RKO (cell line): ENCODE results near the gene TMPRSS9.
"Not testable (repeated sequence)": the region's sequence is repeated elsewhere in the genome, so short reads cannot be mapped to it uniquely, and the experiment has no call there.

Experiments used
- DNase-seq: peaks from one replicate; pipeline ENCODE4 v3.0.0-alpha.2; 2016; ENCODE audit warnings: low spot score

Gene TMPRSS9

DNA sequence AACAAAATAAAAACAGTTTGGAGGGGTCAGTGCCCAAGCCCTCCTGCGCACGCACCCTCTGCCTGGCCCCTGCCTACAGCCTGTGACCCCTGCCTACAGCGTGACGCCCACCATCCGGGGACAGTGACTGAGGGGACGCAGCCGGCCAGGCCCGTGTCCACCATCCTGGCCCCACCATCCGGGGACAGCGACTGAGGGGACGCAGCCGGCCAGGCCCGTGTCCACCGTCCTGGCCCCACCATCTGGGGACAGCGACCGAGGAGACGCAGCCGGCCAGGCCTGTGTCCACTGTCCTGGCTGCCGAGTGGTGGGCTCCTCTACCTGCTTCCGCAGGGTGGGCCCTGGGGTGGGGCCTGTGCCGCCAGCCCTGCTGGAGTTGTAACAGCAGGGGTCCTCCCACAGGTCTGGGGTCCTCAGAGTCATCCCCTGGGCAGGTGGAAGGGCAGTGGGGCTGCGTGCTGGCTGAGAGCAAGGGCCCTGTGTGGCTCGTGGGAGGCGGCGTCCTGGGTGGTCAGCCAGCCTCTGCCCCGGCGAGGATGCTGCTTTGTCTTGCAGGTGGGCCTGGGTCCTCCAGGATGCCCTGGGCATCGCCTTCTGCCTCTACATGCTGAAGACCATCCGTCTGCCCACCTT is 17.3 kb upstream of the TMPRSS9 start:
- no peak for DNase-seq

DNA sequence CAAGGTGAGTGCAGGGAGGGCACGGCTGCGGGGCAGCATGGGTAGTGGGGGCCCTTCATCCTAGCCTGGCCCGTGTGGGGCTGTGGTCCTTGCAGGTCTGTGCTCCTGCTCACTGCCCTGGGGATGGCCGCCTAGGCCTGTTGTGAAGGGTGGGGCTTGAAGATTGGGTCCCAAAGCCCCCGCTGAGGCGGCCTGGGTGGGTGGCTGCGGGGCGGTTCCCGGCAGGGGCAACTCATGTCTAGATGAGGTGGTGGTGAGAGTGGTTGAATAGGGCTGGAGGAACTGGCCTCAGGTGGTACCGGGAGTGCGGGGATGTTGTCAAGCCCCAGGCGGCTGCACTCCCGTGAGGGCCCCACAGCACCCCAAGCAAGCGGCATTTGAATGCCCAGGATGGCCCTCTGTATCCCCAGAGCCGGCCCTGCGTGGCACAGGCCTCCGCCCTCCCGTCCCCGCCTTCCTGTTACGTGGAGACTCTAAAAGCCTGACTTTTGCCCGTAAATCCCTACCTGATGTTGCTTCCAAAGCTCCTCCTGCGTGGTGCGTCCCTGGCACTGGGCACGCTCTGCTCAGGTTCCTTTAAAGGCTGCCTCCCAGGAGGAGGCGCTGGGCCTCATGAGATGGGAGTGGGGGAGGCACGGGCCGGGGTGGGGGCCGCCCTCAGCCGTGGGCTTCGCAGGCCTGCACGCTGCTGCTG is 16.6 kb upstream of the TMPRSS9 start:
- DNase-seq: no peak

DNA sequence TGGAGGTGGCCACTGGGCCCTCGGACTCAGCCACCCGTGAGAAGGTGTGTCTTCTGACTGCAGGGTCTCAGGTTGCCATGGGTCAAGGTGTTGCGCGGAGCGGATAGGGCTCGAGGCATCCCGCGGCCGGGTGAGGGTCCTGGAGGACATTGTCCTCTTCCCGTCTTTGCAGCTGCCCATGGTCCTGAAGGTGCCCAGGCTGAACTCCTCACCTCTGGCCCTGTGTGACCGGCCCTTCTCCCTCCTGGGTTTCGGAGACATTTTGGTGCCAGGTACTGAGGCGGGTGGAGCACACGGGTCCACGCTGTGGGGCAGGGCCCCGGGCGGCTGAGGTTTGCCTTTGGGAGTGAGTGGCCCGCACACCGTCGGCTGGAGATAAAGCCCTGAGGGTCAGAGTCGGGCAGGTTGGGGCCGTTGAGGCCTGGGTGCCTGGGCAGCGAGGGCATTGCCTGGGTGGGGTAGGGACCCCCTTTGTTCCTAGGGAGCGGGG is 15.6 kb upstream of the TMPRSS9 start:
- no peak for DNase-seq

DNA sequence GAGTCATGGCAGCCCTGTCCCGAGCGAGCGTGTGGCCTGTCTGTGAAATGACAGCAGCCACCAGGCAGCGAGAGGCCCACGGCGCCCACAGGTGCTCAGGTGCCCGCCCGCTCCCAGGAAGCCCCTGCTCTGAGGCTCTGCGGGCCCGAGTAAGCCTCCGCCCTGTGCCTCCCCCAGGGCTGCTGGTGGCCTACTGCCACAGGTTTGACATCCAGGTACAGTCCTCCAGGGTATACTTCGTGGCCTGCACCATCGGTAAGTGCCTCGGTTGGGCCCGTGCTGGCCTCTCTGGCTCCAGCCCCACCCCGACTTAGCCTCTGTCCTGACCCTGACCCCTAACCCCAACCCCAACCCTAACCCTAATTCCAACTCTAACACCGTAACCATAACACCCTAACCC is 15.0 kb upstream of the TMPRSS9 start:
- no peak for DNase-seq

DNA sequence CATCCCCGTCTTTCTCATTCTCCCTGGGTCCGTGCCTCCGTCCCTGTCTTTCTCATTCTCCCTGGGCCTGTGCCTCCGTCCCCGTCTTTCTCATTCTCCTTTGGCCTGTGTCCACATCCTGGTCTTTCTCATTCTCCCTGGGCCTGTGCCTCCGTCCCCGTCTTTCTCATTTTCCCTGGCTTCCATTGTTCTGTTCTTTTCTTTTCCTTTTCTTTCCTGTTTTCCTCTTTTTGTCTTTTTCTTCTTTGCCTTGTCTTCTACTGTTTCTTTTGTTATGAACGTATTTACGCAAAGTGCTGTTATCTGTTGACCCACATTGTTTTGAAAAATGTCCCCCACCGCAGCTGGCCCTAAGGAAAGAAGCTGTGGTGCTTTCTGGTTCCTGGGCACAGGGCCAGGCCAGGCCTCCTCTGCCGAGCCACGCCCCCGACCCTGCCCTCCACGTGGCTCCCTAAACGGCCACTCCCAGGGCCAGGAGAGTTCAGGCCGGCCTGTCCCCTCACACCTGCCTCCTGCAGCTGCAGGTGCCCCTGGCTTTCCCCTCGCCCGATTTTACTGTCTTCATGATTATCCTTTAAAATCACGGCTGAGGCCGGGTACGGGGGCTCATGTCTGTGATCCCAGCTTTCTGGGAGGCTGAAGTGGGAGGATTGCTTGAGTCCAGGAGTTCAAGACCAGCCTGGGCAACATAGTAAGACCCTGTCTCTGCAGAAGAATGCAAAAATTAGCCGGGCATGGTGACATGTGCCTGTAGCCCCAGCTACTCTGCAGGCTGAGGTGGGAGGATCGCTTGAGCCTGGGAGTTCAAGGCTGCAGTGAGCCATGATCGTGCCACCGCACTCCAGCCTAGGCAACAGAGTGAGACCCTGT is 14.0 kb upstream of the TMPRSS9 start:
- no peak for DNase-seq

DNA sequence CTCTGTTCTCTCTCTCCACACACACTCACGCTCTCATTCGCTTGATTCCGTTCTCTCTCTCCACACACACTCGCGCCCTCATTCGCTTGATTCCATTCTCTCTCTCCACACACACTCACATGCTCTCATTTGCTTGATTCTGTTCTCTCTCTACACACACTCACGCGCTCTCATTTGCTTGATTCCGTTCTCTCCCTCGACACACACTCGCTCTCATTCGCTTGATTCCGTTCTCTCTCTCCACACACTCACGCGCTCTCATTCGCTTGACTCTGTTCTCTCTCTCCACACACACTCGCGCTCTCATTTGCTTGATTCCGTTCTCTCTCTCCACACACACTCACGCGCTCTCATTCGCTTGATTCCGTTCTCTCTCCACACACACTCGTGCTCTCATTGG is 10.2 kb upstream of the TMPRSS9 start:
- DNase-seq: not testable (repeated sequence)

DNA sequence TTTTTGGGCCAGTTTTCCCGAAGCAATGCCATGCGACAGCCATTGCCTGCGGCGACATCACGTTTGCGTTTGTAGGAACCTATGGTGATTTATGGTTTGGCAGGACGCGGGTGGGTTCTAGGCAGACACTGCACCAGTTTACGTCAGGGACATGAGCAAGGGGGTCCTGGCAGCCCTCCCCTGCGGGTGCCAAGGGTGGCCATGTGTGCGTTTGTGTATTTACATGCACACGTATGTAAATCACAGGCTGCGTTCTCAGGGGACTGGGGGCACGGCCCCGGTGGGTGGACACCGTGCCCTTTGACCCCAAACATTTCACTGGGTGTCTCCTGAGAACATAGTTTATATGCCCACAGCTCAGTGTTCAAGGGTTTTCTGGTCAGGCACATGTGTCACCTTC is 9.4 kb upstream of the TMPRSS9 start:
- DNase-seq: no peak

DNA sequence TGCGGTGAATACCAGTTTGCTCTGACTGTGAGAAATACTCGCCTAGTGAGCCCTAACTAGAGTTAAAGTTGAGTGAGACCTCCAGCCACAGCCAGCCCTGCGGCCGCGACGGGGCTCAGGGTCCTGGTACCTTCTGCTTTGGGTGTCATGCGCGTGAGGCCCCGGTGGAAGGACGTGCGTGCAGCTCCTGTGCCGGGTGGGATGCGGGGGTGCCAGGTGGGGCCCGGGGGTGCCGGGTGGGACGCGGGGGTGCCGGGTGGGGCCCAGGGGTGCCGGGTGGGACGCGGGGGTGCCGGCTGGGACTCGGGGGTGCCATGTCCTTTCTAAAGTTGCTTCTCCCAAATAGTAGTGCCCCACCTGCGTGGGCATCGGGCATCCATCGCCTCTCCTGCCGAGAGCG is 8.5 kb upstream of the TMPRSS9 start:
- DNase-seq: no peak

DNA sequence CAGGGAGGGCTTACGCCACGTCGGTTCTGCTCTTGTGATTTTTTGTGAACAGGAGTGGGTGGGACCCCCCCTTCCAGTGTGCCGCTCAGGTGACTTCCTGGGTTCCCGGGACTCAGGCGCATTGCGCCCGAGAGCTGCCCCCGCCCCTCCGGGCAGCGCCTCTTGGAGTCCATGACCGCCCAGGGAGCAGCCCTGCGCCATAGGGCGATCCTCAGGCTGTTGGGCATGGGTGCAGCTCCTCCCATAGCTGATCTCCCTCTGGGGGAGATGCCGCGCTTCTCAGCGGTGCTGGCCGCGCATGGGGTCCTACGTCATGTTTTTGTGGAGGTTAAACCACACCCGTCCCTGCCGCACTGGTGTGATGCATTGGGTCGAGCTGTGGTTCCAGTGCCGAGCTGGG is 7.9 kb upstream of the TMPRSS9 start:
- no peak for DNase-seq

DNA sequence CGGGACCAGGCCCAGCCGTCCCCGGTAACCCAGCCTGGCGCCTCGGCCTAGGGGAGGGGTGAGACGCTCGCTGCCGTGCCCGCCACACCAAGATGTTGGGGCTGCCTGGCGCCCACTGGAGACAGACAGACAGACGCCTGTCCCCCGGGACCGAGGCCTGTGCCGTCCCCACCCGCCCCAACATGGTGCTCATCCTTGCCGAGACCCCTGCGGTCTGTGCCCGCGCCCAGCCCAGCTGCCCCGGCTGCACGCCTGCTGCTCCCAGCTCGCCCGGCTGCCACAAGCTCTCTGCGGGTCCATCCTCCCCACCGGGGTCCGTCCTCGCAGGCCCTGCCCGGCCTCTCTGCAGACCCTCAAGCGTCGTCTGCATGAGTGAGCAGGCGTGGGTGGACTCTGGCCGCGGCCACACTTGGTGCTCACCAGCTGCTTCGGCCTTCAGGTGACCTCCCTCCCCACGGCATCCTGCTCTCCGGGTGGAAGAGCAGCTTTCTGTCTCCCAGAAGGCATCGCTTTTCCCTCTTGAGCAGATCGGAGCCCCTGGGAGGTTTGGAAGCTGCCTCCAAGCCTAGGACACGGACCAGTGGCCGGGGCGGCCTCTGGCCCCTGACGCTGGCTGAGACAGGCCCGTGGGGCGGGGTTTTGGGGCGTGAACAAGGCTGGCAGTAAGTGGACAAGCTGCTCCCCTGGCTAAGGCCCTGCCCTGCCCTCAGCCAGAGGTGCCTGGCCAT is 6.7 kb upstream of the TMPRSS9 start:
- no peak for DNase-seq

DNA sequence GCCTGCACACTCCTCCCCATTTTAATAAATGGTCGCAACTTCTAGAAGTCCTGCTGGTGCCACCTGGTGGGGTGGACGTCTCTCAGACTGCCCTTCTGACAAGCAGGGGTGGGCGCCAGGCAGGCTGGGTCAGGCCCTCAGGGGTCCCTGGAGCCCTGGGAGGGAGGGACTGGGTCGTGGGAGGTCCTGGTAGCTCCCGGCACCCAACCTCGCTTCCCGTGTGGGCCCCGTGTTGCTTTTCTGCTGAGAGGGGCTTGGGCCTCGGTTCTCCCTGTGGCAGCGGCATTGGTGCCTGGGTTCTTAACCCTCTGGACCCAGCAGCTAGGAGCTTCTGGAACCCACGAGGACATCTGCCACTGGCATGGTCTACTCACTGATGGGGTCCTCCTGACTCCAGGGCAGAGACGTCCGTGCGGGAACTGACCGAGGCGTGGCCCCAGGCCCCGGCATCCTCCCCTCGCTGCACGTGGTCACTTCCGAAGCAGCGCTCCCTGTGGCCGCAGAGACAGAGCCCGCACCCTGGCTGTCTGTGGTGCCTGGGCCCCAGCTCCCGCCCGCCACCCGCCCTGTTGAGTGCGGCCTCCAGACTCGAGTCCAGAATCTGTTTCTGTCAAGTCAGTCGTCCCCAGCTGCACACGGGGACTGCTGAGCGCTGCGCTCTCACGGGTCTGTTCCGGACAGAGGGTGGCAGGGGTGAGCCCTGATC is 6.0 kb upstream of the TMPRSS9 start:
- no peak for DNase-seq

DNA sequence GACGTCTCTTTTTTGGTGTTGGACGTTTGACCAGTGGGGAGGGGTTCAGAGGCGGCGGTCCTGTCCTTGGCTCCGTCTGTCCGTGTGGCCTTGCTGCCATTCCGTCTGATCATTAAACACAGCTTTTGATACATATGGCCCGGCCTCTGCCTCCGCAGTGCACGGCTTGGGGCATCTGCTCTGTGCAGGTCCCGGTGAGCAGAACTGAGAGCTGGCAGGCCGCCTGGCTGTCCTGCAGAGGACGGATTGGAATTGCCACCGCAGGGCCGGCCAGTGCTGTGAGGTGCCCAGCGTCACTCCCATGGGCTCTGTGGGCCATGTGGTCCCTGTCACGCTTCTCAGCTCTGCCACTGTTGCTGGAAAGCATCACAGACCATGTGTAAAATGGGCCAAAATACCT is 5.4 kb upstream of the TMPRSS9 start:
- DNase-seq: no peak

DNA sequence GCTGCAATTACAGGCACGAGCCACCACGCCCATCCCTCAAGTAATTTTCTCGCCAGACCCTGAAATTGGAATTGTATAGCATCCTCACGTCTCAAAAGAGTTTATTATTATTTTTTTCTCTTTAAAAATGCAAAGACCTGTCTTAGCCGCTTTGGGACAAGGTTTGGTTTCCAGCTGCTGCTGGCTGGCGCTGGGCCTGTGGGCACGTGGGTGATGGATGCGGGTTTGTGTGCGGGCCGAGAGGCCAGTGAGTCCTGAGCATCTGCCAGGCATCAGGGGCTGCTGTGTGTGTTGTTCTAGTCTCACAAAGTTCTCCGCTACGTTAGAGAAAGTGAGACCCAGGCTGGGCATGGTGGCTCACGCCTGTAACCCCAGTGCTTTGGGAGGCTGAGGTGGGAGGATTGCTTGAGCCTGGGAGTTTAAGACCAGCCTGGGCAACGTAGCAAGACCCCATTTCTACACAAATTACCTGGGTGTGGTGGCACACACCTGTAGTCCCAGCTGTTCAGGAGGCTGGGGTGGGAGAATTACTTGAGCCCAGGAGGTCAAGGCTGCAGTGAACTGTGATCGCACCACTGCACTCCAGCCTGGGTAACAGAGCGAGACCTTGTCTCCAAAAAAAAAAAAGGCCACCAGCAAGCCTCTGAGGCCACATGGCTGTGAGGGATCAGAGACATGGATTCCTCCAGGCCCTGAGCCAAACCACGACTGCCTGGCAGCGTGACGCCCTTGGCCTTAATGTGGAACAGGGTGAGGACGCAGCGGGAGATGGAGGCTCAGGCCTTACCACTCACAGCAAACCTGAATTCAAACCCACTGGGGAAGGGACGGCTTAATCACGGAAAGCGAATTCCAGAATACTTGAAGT is 4.7 kb upstream of the TMPRSS9 start:
- DNase-seq: no peak

DNA sequence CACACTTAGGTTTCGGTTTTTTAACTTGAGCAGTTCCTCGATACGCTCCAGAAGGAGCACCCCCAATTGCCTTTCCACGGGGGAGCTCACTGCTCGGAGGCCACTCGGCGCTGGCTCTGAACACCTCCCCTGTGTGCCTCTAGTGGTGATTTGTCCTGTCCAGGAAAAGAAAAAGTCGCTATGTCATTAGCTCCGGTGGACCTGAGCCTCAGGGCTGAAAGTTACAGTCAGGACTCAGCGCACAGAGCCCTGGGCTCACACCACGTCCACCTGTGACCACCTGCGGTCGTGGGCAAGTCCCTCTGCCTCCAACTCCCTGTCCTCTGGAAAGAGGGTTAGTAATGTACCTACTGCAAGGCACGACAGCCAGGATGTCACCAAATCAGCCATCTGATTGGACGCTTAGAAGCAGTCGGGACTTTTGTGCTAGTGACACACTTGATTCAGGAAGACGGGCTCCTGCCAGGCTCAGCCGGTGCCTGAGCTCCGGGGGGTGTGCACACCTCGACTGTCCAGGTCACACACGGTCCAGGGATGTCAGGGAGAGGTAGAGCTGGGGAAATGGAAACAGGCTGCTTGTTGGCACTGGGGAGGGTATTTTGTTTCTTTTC is 3.9 kb upstream of the TMPRSS9 start:
- DNase-seq: no peak

DNA sequence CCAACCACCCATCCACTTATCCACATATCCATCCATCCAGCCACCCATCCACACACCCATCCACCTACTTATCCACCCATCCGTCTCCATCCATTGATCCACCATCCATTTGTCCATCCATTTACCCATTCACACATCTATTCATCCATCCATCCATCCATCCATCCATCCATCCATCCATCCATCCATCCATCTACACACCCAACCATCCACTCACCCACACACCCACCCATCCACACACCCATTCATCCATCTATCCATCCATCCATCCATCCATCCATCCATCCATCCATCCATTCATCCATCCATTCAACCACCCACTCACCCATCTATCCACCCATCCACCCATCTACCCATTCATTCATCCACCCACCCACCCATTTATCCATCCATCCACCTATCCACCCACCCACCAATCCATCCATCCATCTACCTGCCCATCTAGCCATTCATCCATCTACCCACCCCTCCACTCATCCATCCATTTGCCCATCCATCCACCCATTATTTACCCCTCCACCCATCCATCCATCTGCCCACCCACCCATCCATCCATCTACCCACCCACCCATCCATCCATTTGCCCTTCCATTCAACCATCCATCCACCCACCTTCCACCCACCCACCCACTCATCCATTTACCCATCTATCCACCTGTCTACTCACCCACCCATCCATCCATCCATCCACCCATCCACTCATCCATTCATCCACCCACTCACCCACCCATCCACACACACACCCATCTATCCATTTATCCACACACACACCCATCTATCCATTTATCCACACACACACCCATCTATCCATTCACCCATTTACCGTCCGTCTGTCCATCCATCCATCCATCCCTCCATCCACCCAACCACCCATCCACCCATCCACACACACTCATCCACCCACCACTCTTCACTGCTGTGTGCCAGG is 2.5 kb upstream of the TMPRSS9 start:
- no peak for DNase-seq

DNA sequence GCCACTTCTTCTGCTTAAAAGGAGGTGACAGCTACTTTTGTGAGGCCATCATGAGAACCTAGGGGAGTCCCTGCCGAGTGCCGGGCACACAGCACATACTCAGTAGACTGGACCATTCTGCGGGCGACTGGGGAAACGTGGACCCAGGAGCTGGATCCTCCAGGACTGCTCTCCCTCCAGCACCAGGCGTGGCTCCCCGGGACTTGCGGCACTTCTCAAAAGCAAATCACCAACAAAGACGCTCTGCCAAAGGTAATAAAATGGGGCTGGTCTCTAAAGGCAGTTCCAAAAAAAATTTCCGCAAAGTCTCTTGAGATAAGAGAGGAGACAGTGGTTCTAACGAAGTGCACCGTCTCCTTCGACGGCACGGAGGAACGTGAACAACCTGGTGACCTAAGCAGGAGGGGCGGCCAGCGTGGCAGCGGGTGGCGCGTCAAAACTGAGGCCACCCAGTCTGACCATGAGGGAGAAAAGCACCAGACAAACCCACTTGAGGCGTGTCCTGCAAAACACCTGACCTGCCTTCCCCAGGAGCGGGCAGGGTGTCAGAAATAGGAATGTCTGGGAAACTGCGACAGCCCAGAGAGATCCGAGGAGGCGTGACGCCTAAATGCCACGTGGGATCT is 1.4 kb upstream of the TMPRSS9 start:
- no peak for DNase-seq

DNA sequence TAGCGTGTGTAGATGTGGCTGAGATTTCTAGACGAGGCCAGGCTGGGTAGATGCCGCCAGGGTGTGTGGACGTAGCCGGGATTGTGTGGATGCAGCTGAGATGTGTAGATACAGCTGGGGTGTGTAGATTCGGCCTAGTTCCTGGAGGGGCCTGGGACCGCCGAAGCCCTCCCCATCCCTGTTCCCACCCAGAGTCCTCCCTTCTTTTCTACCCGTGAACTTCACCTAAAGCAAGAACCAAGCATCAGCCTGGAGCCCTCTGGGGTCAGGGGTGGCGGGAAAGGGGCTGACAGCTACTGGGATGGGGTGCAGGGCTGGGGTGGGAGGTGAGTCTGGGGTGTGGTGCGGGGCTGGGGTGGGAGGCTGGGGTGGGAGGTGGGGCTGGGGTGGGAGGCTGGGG is 768 bp downstream of the TMPRSS9 start:
- no peak for DNase-seq

DNA sequence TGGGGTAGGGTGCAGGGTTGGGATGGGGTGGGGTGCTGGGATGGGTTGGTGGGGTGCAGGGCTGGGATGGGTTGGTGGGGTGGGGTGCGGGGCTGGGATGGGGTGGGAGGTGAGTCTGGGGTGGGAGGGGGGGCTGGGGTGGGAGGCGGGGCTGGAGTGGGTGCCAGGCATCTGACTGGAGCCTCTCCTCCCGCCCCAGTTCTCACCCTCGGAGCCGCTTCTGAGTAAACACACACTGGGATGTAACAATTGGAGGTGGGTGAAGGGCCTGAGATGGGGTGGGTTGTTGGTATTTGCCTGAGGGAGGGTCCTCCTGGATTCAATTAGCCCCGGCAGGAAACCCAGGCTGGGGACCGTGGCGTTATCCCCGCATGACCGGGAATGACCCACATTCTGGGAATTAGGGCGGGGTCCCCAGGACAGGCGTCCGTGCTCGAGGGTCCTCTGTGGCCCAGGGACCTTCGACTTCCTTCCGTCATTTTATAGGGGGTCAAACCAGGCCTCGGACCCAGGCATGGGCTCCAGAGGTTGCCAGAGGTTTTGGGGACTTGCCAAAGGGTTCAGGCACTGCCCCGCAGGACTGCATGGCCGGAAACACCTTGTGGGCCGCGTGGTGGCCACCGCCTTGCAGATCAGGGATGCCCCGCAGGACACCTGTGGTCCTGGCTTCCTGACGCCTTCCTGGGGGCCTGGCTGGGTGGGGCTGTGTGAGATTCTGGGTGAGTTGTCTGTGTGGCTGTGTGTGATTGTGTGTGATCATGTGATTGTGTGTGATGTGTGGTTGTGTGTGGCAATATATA is 1.4 kb downstream of the TMPRSS9 start:
- DNase-seq: no peak
